IPS DF 4.7 (cell line): Measurements from ENCODE around the gene SLA2.
A peak's percentile ranks its signal among the peaks of the same experiment; 100 is the strongest.
"Not testable (repeated sequence)": the region's sequence is repeated elsewhere in the genome, so short reads cannot be mapped to it uniquely, and the experiment has no call there.

ENCODE experiments used
- DNase-seq: peaks from one replicate; pipeline ENCODE4 v3.0.0-alpha.2; 2013; ENCODE audit warnings: low spot score; ENCODE audit errors: extremely low read depth

SLA2 gene

DNA sequence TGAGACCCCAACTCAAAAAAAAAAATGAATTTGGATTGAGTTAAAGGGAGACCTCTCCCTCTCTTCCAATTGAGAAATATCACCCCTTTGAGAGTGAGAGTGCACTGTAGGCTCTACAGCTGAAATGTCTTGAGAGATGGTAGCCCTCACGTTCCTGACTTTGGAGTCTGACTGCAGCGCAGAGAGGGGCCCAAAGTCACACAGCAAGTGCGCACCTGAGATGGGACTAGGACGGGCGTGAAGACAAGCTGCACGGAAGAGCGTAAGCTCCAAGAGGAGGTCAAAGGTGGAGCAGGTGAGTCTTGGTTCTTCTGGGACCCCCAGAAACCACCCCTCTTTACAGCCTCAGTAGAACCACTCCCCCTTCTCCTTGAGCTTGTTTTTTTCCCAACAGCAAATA lies 643 bp downstream of the SLA2 start:
- DNase-seq: no peak

DNA sequence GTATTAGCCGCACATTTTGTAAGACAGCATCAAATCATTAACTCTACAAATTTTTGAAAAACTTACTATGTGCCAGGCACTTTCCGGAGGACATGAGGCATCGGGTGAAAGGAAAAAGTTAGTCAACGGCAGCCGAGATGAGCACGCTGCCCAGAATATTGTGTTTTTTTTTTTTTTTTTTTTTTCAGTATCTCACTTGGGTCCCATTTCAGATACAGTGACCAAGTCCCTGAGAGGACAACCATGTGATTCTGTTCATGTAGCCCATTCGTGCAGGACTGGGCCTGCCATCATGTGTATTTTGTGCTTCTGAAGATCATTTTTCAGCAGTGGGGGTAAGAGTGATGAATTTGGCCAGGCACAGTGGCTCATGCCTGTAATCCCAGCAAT lies 1.3 kb downstream of the SLA2 start:
- no peak for DNase-seq

DNA sequence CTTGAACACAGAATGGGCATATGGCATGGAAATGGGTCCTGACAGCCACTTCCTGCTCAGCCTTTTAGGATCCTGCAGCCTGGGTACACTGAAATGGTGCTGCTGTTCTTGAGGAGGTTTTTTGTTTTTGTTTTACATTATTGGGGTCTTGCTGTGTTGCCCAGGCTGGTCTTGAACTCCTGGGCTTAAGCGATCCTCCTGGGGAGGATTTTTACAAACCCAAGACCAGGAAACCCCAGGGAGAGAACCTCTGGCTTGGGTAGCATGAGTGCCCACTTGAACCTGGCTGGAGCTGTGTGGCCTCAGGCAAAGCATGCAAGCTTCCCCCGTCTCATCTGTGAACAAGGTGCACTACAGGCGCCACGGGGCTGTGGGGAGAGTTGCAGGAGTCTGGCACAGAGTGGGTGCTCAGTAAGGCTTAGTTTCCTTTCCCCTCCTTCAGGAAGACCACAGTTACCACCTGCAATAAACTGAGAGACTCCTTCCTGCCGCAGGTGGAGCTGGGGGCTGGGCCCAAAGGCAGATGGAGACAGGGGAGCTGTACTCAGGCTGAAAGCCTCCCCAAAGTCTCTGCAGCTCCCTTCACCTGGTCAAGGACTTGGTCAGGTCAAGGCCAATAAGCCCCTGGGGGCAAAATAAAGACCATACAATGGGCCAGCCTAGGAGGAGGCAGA lies 1.8 kb downstream of the SLA2 start:
- no peak for DNase-seq

DNA sequence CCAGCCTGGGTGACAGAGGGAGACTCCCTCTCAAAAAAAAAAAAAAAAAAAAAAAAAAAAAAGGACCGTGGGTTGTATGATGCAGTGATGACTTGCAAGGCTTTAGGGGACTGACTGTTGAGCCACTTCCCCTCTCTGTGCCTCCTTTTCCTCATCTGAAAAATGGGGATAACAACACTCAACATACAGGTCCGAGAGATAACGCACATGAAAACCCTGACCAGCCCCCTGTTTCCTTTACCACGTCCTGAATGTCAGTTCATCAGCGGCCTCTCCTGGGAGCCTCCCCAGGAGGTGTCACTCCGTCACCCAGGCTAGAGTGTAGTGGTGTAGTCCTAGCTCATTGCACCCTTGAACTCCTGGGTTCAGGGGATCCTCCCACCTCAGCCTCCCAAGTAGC lies 3.9 kb downstream of the SLA2 start:
- DNase-seq: no peak

DNA sequence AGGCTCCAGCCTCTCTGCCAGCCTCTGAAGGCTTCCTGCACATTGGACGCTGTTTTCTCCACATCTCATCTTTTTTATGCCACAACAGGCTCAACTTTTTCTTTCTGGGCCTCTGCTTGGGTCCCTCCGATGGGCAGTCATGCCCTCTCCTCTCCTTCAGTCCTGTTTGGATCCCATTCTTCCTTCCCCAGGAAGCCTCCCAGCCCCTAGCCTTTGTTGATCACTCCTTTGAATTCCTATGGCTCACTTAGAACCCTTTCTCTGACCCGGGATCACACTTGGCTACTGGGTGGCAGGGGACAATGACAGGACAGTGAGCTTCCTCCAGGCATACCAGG lies 4.5 kb downstream of the SLA2 start:
- DNase-seq: no peak

DNA sequence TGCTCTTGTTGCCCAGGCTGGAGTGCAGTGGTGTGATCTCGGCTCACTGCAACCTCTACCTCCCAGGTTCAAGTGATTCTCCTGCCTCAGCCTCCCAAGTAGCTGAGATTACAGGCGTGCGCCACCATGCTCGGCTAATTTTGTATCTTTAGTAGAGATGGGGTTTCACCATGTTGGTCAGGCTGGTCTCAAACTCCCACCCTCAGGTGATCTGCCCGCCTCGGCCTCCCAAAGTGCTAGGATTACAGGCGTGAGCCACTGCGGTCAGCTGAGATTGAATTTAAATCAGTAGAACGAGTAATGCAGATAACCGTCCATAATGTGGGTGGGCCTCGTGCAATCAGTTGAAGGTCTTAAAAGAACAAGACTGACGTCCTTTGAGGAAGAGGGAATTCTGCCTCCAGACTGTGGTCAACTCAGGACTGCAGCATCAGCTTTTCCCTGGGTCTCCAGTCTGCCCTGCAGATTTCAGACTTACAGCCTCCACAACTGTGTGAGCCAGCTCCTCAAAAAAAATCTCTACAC lies 7.1 kb downstream of the SLA2 start:
- not testable (repeated sequence) for DNase-seq

DNA sequence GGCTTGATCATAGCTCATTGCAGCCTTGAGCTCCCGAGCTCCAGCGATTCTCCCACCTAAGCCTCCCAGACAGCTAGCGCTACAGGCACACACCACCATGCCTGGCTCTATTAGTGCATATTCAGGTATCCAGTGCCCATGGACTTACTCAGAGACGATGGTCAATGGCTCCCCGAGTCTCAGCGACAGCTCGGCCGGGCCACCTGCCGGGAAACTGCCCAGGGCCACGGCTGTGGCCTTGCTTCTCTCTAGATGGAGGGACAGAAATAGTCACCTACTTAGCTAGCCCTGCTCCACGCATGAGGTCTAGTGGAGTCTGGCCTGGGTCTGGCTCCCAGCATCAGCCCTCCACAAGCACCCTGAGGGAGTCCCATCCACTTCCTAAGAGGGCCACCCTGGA lies 11.7 kb downstream of the SLA2 start:
- DNase-seq: no peak

DNA sequence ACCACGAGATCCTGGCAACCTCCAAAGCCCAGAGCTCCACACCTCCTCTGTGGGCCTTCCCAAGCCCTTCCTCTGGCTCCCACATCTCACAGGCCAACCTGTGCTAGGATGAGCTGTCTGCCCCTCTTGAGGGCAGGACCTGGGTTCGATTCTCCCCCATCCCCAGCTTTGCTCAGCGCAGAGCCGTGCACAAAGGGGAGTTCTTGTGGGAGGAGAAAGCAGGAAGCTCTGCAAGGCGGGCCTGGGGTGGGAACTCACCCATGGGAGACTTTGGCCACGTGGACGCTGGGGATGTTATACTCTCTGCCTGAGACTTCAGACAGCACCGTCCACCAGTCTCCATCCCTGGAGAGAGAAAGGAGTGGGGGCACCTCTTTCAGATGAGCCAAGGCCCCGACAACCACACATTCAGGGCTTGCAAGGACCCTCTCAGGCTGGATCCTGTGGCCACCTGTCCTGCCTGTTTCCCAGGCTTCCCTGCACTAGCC lies 12.7 kb downstream of the SLA2 start:
- no peak for DNase-seq

DNA sequence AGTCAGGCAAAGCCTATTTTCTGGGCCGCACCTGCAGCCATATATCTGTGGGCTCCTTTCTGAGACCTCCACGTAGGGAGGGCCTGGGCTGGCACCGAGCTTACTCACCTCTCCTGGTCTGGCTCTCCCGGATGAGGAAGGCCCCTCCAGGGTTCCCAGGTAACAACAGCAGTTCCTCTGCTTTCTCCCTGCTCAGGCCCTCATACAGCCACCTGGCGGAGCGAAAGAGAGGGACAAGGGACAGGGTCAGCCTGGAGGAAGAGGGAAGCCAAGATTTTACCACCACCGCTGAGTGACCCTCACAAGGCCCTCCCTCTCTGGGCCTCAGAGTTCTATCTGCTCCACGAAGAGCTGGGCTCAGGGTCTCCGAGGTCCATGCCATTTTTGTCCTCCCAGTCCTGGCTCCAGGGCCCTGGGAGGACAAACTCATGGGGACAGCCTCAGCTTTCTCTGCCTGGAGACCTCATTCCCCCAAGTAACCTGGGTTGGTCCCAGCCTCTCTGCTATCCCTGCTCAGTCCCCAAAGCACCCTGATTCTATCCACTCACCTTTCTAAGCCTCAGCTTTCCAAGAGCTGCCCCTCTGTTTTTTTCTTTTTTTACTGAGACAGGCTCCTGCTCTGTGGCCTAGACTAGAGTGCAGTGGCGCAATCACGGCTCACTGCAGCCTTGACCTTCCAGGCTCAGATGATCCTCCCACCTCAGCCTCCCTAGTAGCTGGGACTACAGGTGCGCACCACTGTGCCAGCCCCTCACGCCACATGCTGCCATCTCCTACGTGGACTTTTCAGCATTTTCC lies 13.3 kb downstream of the SLA2 start:
- peak; percentile 46 for DNase-seq

DNA sequence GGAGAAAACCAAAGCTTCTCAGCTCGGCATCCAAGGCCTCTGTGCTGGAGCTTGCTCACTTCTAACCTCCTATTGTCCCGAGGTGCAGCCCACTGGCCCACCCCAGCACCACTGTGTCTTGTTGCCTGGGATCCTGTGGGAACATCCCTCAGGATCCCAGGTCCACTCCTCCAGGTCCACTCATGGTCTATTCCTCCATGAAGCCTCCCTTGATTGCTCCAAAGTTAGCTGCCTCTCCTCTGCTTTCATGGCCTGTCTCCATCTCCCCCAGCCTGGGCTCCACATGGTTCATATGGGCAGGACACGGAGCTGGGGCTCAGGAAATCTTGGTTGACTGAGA lies 13.9 kb downstream of the SLA2 start:
- no peak for DNase-seq

DNA sequence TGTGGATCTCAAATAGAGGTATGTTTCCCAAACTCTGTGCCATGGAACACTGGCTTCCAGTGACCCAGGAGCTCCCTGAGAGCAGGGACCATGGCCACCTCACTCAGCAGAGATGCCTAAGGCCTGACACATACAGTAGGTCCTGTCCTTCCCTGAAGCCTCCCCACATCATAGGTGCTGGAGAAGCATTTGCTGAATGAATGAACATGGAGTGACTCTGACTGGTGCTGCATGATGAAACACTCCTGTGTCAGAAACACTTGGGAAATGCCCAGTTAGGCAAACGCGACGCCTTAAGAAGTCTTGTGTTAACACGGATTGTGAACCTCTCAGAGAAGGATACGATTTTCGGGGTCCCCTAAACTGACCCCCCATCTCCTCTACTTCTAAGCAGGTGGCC lies 14.3 kb downstream of the SLA2 start:
- no peak for DNase-seq

DNA sequence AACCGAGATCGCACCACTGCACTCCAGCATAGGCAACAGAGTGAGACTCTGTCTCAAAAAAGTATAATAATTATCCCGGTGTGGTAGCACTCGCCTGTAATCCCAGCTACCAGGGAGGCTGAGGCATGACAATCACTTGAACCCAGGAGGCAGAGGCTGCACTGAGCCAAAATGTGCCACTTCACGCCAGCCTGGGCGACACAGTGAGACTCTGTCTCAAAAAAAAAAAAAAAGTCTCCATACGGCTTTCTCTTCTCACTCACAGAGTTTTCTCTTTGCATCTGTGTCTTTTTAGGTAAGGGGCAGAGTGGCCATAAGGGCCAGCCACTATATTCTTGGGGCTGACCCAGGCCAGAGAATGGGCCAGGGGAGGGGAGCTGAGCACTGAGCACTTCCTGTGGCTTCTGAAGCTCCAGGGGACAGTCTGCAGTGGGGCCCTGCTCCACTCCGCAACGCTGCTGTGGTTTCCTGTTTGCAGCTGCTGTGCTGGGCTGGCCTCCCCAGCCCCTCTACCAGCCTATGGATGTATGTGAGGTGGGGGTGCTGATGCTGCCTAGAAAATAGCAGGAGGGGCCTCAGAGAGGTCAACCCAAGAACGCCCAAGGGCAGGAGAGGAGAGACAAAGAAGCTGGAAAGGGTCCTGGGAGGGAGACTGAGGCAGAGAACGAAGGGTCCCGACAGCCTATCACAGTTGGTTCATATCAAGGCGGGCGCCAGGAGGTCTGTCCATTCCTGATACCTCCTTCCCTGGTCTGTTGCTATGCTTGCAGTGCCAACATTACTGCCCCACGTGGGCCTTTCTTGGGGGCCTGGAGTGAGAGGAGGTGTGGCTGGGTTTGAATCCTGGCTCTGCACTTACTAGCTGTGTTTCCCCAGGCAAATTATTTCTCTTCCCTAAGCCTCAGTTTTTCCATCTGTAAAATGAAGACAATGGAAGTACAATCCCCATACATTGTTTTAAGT lies 16.0 kb downstream of the SLA2 start:
- no peak for DNase-seq

DNA sequence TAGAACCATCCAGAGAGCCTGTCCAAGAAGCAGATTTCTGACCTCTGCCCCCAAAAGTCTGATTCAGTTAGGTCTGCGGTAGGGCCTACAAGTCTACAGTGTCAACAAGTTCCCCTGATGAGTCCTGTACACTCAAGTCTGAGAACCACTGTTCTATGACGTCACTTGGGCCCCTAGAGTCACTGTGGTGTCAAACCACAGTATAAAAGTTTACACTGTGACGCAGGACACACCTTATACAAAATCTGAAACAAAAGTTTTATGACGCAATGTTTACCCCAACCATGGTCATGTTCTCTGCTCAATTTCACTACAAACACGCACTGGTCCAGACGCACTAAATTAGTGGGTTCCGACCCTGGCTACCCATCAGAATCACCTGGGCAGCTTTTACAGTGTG lies 17.9 kb downstream of the SLA2 start:
- no peak for DNase-seq

DNA sequence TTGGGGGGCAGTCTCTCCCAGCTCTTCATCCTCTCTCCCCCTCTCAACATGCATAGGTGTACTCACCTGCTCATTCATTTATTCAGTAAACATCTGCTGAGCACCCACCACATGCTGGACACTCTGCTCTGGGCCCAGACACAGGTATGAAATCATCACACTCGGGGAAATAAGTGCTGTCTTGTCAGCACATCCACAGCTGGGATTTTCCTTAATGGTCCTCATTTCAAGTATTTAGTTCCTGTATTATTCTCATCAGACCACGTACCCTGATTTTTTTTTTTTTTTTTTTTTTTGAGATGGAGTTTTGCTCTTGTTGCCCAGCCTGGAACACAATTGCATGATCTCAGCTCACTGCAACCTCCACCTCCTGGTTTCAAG lies 21.1 kb downstream of the SLA2 start:
- DNase-seq: no peak

DNA sequence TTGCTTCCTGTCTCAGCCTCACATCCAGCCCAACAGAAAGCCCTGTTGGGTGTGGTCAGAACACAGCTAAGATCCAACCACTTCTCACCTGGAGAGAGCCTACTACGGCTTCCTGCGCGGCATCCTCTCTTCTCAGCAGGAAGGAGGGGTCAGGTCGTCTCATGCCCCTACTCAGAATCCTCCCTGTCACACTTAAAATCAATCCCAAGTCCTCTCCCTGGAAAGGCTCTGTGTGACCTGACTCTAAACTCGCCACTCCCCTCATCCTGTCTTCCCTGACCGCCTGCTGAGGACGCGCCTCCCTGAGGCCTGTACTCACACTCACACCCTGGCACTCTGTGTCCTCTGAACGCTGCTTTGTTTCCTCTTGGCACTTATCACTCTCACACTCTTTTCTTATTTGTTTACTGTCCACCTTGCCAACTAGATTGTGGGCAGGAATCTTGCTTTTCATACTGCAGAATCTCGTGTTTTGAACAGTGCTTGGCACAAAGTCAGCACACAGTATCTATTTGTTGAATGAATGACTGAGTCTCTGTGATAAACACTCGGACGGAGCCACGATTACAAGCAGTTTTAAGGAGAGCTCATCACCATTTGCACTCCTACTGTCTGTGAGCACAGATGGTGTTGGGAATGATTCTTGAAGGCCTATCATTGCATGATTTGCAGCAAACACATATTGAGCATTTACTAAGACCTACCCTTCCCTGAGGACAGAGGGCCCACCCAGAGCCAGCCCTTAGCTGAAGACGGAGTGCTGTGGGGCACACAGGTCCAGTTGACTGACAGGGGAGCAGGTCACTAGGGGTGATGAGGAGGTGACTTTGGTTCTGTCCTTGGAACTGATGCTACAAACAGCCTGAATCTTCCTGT lies 21.7 kb downstream of the SLA2 start:
- no peak for DNase-seq

DNA sequence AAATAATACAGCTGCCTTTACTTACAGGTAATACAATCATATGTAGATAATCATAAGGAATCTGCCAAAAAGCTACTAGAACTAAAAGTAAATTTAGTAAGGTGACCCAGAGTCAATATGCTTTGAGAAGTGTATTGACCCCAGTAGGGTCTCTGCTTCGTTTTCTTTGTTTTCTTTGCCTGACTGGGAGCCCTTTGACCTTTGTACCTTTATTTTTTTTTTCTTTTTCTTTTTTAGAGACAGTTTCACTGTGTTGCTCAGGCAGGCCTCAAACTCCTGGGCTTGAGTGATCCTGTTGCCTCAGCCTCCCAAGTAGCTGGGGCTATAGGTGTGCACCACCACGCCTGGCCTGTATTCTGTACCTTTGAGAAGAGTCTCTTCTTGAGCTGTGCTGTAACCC lies 22.6 kb downstream of the SLA2 start:
- DNase-seq: no peak

DNA sequence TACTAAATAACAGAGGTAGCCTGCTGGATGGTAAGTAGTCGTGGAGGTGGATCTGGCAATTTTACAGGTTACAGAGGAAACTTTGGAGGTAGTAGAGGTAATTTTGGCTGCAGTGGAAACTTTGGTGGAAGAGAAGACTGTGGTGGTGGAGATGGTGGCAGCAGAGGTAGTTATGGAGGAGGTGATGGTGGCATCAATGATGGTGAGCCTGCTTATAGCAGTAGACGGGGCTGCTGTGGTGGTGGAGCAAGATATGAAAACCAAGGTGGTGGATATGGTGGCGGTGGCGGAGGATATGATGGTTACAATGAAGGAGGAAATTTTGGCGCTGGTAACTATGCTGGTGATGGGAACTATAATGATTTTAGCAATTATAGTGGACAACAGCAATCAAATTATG lies 25.1 kb downstream of the SLA2 start:
- no peak for DNase-seq

DNA sequence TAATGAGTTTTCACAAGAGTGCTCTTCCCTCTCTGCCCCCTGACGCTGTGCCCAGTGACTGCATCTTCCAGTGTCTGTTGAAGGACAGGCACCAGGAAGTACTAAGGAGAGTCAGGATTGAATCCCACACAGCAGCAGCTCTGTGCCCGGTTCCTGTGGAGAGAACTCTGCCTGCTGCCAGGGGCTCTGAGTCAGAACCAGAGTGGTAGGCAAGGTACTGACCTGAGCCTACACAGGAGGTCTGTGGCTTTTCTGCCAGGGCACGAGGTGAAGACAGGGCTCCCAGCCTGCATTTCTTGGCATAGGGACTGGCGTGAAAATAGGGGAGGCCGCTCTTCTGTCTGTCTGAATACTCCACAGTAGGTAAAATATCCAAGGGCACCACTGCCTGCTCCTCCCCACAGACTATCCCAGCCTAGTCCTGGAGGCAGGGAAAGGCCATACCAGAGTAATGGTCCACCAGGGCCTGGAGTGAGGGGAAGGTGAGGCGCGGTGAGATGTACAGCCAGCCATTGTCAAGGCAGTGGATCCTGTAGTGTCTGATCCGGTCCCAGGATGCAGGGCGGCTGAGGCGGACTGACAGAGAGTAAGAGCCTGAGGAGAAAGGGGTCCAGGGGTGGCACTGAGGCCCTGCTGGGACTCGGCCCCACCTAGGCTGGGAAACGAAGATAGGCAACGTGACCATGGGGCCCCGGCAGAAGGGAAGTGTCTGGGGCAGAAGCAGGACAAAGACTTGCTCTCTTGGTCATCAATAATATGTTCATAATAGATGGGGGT lies 31.0 kb downstream of the SLA2 start:
- no peak for DNase-seq

DNA sequence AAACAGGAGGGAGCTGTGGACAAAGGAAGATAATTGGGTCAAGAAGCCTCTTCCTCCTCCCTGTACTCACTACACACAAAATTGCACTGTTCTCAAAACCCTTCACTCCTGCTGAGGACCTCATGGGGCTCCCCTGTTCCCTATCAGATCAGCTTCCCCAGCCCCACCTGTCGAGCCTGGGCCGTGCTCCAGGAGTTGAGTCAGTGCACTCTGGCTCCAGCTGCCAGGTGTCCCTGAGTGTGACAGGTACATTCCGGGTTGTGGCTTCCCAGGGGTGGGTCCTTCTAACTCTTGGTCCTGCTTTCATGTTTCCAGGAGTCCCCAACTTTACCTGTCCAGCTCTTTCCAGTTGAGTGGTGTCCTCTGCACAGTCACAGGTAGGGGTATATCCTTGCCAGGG lies 32.0 kb downstream of the SLA2 start:
- no peak for DNase-seq

DNA sequence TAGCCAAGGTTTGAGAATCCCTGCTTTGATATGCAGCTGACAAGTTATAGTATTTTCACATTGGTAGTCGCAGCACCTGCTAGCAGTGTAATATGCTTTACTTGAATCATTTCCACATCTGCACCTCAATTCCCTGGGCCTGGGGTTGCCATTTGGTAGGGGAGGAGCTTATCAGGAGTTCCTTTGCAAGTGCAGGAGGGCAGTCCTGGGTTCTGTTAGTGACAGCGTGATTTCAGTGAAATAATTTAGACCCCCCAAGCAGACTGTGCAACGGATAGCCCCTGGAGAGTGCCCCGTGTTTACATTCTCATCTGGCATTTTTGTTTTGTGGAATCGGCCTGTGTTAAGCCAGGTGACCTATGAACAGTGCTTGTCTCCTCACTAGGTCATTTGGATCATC lies 34.4 kb downstream of the SLA2 start:
- DNase-seq: no peak
